NOMO-1 treated with DMSO at 0.1 percent for 48 hours (cell line): ENCODE results near the gene TRPM5.

Source experiments
- DNase-seq: peaks from one replicate; lab custom pipeline; 2025; ENCODE audit not compliant: unreplicated experiment; lab: John Stamatoyannopoulos, UW

The TRPM5 gene

DNA sequence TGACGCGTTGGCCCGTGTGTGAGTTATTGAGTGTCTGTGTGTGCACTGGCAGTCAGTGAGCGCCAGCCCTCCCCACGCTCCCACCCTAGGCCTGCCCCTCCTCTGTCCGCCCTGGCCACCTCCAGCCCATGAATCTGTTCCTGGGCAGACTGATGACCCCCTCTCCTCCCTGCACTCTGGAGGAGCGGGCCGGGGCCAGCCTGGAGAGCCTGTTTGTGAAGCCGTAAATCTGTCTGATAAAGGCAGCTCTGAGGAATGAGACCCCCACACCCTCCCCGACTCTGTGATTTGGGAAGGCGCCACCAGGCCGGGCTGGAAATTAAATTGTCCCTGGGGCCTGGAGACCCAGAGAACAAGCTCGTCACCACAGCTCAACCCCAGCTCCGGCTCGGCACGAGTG is 35.2 kb downstream of the TRPM5 start:
- no peak for DNase-seq

- no peak for DNase-seq
Measured at GRCh38 chr11:2408671-2409070, 35.6 kb downstream of the TRPM5 start.

- no peak for DNase-seq
Measured at GRCh38 chr11:2406878-2407410, 37.4 kb downstream of the TRPM5 start.

GRCh38 chr11:2406451-2406850 is 37.9 kb downstream of the TRPM5 start:
- DNase-seq: no peak

- DNase-seq: no peak
Measured at GRCh38 chr11:2404735-2405196, 39.5 kb downstream of the TRPM5 start.

- DNase-seq: no peak
Measured at GRCh38 chr11:2402890-2403645, 41.2 kb downstream of the TRPM5 start.

DNA sequence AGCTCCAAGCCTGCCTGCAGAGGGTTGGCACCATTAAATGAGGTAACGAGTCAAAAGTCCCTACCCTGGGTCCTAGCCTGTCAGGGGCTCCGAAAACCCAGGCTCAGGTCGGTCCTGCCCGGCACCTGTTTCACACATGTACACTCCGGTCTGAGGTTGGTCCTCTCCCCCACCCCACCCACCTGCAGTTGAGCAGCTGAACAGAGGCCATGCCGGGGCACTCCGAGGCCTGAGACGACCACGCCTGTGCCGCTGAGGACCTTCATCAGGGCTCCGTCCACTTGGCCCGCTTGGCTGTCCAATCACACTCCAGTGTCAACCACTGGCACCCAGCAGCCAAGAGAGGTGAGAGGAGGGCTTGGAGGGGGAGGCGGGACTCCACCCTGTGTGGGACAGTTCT is 42.2 kb downstream of the TRPM5 start:
- DNase-seq: no peak

- DNase-seq: no peak
Measured at GRCh38 chr11:2401436-2401984, 42.8 kb downstream of the TRPM5 start.

DNA sequence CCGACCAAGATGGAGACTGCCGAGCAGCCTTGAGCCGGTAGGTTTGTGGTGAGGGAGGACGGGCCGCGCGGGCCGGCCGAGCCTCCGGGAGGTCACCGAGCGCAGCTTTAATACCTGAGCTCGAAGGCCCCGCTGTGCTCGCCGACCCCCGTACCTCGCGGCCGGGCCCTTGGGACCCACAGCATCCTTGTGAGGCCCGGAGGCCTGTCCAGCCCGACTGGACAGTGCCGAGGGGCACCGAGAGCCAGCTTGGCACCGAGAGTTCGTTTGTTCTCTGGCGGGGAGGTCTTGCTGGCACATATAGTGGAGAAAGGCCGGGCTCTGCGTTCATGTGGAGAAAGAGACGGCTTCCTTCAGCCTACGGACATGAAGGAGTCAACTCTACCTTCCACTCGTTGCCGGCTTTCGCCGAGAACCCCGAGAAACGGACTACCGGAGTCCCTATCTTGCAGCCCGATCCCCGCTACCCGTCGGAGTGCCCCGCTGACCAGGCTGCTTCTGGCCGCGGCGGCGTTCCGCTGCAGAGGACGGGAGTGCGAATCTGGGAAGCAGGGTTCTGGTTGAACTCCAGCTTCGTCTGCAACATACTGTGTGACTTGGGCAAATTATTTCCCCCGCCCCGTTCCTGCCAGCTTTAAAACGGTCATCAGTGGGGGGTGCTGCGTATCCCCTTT is 43.4 kb downstream of the TRPM5 start:
- DNase-seq: no peak

DNA sequence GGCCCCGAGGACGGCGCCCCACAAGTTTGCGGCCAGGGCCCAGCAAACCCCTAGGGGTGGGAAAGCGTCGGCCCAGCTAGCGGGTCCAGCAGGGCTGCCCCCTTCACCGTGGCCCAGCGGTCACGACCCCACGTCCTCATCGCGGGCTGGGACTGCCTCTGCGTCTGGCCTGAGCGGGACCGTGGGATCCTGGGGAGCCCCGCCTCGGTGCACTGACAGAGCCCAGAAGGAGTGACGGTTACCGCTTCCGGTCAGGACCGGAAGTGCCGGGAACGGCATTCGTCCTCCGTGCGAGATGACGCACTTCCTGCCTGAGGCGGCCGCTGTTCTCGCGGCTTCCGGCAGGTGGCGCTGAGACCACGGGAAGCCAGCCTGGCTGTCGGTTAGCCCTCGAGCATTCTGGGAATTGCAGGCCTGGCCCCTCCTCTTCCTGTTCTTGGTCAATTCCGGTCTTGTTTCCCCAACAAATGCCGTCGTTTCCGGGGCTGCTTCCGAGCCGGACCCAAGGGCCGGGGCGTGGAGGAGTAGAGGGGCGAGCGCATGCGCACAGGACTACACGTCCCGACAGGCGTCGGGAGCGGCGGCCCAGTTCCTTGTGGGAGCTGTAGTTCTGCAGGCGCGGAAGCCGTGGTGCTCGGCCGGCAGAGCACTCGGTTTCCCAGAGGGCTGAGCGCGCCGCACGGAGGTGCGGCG is 44.1 kb downstream of the TRPM5 start, which contains the start of gene TSSC4:
TSS of gene TSSC4 (plus strand) at position 682 of the 693 bp plus-strand sequence. CDS start 1,884 bp downstream, outside the sequence.
- peak; percentile 100 for DNase-seq

DNA sequence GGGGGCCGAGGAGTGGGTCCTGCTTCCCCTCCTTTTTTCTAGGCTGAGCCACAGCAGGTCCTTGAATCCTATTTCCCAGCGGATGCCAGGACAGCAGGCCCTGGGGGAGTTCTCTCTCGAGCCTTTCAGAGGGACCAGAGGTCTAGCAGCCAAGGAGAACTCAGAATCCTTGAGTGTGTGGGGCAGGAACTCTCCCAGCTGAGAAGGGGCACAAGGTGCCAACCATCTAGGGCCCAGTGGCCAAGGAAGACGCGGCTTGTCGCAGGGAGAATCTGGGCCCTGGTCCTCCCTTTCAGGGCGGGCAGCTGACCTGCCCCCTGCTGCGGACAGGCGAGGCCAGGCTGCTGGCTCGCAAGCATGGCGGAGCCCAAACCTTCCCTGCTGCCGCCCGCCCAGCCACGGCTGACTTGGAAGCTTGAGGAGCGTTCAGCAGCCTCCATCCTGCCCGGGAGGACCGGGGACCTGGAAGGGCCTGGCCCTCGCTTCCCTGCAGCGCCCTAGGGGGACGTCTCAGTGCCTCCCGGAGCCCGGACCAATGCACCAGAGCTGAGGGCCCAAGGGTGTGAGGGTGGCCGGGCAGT is 44.7 kb downstream of the TRPM5 start:
- DNase-seq: no peak

- no peak for DNase-seq
Measured at GRCh38 chr11:2398664-2399355, 45.5 kb downstream of the TRPM5 start.

GRCh38 chr11:2397005-2397404 is 47.3 kb downstream of the TRPM5 start:
- no peak for DNase-seq

DNA sequence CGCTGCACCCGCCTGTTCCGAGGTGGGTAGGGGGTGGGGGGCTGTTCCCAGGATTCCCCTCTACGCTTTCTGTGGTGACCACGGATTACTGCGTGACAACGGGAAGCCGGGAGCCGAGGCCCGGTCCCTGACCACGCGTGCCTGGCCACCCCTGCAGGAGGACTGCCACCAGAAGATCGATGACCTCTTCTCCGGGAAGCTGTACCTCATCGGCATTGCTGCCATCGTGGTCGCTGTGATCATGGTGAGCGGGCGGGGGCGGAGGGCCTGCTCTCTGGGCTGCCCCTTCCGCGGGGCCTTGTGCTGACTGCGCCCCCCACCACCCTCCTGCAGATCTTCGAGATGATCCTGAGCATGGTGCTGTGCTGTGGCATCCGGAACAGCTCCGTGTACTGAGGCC is 47.8 kb downstream of the TRPM5 start:
- no peak for DNase-seq

DNA sequence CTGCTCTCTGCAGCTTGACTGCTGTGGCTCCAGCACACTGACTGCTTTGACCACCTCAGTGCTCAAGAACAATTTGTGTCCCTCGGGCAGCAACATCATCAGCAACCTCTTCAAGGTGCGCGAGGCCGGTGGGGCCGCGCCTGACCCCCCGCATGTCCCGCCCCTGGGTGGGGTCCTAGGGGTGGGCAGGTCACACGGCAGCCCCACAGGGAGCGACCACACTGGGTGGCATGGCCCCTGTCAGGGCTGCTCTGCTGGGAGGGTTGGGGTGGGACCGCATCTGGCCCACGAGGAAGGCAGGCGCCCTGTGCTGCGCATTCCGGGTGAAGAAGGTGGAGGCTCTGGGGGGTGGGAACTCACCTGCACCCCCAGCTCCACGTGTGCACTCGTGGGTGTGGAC is 48.5 kb downstream of the TRPM5 start:
- no peak for DNase-seq

- DNase-seq: no peak
Measured at GRCh38 chr11:2395211-2395730, 49.0 kb downstream of the TRPM5 start.

DNA sequence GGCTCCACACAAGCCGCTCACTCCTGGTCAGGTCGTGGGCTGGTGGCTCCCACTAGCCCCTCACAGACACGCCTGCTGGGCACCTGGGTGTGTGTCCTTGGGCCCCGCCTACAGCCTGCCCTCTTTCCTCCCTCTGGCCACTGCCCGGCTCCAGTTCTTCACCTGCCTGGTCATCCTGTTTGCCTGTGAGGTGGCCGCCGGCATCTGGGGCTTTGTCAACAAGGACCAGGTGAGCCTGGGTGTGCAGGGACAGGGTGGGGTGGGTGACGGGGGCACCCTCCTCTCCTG is 49.6 kb downstream of the TRPM5 start:
- DNase-seq: no peak
